Neural cell (in vitro differentiated cells): ENCODE data around the gene LDLRAD3.

Source experiments
- CTCF ChIP-seq: fragments of 450-650 bp; IDR thresholded peaks from 2 replicates; pipeline ENCODE4 v1.5.1; 2014; ENCODE audit warnings: antibody characterized with exemption, mild to moderate bottlenecking, moderate library complexity; ENCODE audit not compliant: poor library complexity, severe bottlenecking
- EP300 ChIP-seq: fragments of 450-650 bp; conservative IDR thresholded peaks from 2 replicates; pipeline ENCODE4 v1.6.1; 2014; ENCODE audit warnings: antibody characterized with exemption, mild to moderate bottlenecking, moderate library complexity; ENCODE audit not compliant: poor library complexity, severe bottlenecking
- EZH2 ChIP-seq: fragments of 200-600, 300-800 bp; shearing (Covaris generic), sonication (generic); IDR thresholded peaks from 2 replicates; pipeline ENCODE4 v1.6.1; 2014; ENCODE audit warnings: antibody characterized with exemption, low read length, borderline replicate concordance, mild to moderate bottlenecking; ENCODE audit not compliant: insufficient read depth, poor library complexity, severe bottlenecking
- MXI1 ChIP-seq: fragments of 450-650 bp; conservative IDR thresholded peaks from 2 replicates; pipeline ENCODE4 v1.6.1; 2014; ENCODE audit warnings: antibody characterized with exemption, mild to moderate bottlenecking; ENCODE audit not compliant: poor library complexity, severe bottlenecking
- POLR2AphosphoS5 ChIP-seq: IDR thresholded peaks from 2 replicates; pipeline ENCODE4 v1.6.1; 2012
- RAD21 ChIP-seq: fragments of 450-650 bp; conservative IDR thresholded peaks from 2 replicates; pipeline ENCODE4 v1.6.1; 2014; ENCODE audit warnings: antibody characterized with exemption, mild to moderate bottlenecking, moderate library complexity
- REST ChIP-seq: IDR thresholded peaks from 2 replicates; pipeline ENCODE4 v1.6.1; 2012; ENCODE audit warnings: borderline replicate concordance
- SMC3 ChIP-seq: fragments of 450-650 bp; conservative IDR thresholded peaks from 2 replicates; pipeline ENCODE4 v1.6.1; 2014; ENCODE audit warnings: antibody characterized with exemption, mild to moderate bottlenecking, moderate library complexity; ENCODE audit not compliant: poor library complexity
- TAF1 ChIP-seq: IDR thresholded peaks from 2 replicates; pipeline ENCODE4 v1.6.1; 2012; ENCODE audit warnings: low read depth

GRCh38 chr11:36280531-36280930 is 336.7 kb downstream of the LDLRAD3 start:
- no peak for TF ChIP-seq CTCF
- TF ChIP-seq POLR2AphosphoS5: no peak
- TF ChIP-seq RAD21: no peak
- TF ChIP-seq TAF1: no peak
- no peak for TF ChIP-seq EZH2
- no peak for TF ChIP-seq EP300
- no peak for TF ChIP-seq MXI1
- no peak for TF ChIP-seq REST
- no peak for TF ChIP-seq SMC3
